ENCODE data around the gene PPID. TPM values are rescaled to one million over a fixed set of nuclear protein-coding genes. Genes with fewer than 3 reads are reported as not detected.
"Not testable (repeated sequence)": the region's sequence is repeated elsewhere in the genome, so short reads cannot be mapped to it uniquely, and the experiment has no call there.

PPID gene
- total RNA-seq, 2 donors from 2014 or later, result 38.9 to 40.3 TPM

DNA sequence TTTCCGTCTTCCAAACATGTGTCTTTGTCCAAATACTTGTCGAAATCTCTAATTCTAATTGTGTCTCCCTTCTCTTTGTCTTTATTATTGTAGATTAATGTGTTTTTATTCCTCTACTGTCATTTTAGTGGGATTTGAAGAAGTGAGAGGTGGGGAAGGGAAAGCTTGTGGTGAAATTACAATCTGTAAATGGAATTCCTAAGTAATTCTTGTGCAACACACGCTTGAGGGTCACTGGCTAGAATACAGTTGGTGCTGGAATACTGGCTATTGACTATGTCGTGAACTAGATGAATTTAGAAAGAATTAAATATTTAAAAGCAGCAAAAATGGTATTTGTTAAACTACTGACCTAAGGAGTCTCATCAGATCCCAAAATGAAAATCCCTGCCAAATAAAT, 34.9 kb upstream of the PPID start:
- Histone ChIP-seq H3K27me3 (ENCODE audit: control insufficient read depth, insufficient read depth, low read length, poor library complexity, severe bottlenecking) (no peaks in the 10 kb centered on the region), H3K9me3 (ENCODE audit: control insufficient read depth, low read length) (peaks cover 10% of the 10 kb centered on the region), H3K36me3 (ENCODE audit: control insufficient read depth, insufficient read depth, low read length) (no peaks in the 10 kb centered on the region), H3K9ac (ENCODE audit: extremely low read depth, low read length, poor library complexity, severe bottlenecking) (no peak overlapping the region), H3K27ac (ENCODE audit: low read depth, low read length) (no peak overlapping the region), H3K4me1 (ENCODE audit: control insufficient read depth, insufficient read depth, low read length) (no peaks in the 10 kb centered on the region), H3K4me3 (ENCODE audit: low read length) (no peak overlapping the region)
- TF ChIP-seq, protein P1, sequence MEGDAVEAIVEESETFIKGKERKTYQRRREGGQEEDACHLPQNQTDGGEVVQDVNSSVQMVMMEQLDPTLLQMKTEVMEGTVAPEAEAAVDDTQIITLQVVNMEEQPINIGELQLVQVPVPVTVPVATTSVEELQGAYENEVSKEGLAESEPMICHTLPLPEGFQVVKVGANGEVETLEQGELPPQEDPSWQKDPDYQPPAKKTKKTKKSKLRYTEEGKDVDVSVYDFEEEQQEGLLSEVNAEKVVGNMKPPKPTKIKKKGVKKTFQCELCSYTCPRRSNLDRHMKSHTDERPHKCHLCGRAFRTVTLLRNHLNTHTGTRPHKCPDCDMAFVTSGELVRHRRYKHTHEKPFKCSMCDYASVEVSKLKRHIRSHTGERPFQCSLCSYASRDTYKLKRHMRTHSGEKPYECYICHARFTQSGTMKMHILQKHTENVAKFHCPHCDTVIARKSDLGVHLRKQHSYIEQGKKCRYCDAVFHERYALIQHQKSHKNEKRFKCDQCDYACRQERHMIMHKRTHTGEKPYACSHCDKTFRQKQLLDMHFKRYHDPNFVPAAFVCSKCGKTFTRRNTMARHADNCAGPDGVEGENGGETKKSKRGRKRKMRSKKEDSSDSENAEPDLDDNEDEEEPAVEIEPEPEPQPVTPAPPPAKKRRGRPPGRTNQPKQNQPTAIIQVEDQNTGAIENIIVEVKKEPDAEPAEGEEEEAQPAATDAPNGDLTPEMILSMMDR (conservative IDR thresholded peaks at IDR 0.05), result no peak
- peaks cover 26% of the 10 kb centered on the region for H3K9me3 Mint-ChIP-seq
- H3K36me3 Mint-ChIP-seq (ENCODE audit: low read depth), result peaks cover 3% of the 10 kb centered on the region
- no peaks in the 10 kb centered on the region for H3K4me1 Mint-ChIP-seq
- H3K27ac Mint-ChIP-seq, result no peak overlapping the region
- peaks cover 2% of the 10 kb centered on the region for H3K27me3 Mint-ChIP-seq (ENCODE audit: insufficient read depth)
- no peak for DNase-seq
- WGBS, 2 experiments (ENCODE audit: insufficient coverage in 1 of 2, insufficient read length in 1 of 2), result 92 to 100% methylated on average over 2 to 4 of the region's 4 CpGs
- H3K4me3 Mint-ChIP-seq, result no peak overlapping the region

DNA sequence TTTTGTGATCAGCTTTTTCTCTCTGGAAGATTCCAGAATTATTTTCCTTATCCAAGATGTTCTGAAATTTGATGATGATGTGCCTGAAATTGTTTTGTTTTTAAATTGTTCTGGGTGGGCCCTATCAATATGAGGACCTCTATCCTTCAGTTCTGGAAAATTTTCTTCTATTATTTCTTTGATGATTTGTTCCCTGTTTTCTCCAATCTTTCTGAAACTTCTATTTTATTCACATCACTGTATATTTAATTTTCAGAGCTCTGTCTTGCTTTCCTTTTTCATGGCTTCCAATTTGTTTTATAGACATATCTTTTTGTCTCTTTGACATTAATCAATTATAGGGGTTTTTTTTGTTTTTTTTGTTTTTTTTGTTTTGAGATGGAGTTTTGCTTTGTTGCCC, 33.4 kb upstream of the PPID start:
- TF ChIP-seq, protein P1 (conservative IDR thresholded peaks at IDR 0.05), result no peak
- DNase-seq, result no peak
- Mint-ChIP-seq H3K27me3 (ENCODE audit: insufficient read depth) (peaks cover 2% of the 10 kb centered on the region), H3K36me3 (ENCODE audit: low read depth) (peaks cover 3% of the 10 kb centered on the region), H3K4me1 (no peaks in the 10 kb centered on the region), H3K4me3 (no peak overlapping the region), H3K27ac (no peak overlapping the region), H3K9me3 (peaks cover 26% of the 10 kb centered on the region)
- Histone ChIP-seq H3K9ac (ENCODE audit: extremely low read depth, low read length, poor library complexity, severe bottlenecking) (no peak overlapping the region), H3K4me3 (ENCODE audit: low read length) (no peak overlapping the region), H3K4me1 (ENCODE audit: control insufficient read depth, insufficient read depth, low read length) (no peaks in the 10 kb centered on the region), H3K27me3 (ENCODE audit: control insufficient read depth, insufficient read depth, low read length, poor library complexity, severe bottlenecking) (no peaks in the 10 kb centered on the region), H3K36me3 (ENCODE audit: control insufficient read depth, insufficient read depth, low read length) (no peaks in the 10 kb centered on the region), H3K27ac (ENCODE audit: low read depth, low read length) (no peak overlapping the region), H3K9me3 (ENCODE audit: control insufficient read depth, low read length) (peaks cover 10% of the 10 kb centered on the region)

DNA sequence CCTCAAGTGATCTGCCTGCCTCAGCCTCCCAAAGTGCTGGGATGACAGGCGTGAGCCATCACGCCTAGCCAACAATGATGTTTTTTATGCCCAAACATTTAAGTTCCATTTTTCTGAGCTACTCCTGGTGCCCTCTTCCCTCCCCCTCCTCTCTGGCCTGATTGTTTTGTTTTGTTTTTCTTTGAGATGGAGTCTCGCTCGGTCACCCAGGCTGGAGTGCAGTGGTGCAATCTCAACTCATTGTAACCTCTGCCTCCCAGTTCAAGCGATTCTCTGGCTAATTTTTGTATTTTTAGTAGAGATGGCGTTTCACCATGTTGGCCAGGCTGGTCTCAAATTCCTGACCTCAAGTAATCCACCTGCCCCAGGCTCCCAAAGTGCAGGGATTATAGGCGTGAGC, 32.6 kb upstream of the PPID start:
- WGBS, 2 experiments (ENCODE audit: insufficient coverage in 1 of 2, insufficient read length in 1 of 2), result 95% methylated on average over 7 of the region's 7 CpGs
- not testable (repeated sequence) for H3K4me3 ChIP-seq (ENCODE audit: low read length); H3K4me1 Mint-ChIP-seq; H3K9ac ChIP-seq (ENCODE audit: extremely low read depth, low read length, poor library complexity, severe bottlenecking); H3K36me3 ChIP-seq (ENCODE audit: control insufficient read depth, insufficient read depth, low read length); DNase-seq; H3K4me3 Mint-ChIP-seq; H3K27ac ChIP-seq (ENCODE audit: low read depth, low read length); H3K27me3 Mint-ChIP-seq (ENCODE audit: insufficient read depth); H3K27me3 ChIP-seq (ENCODE audit: control insufficient read depth, insufficient read depth, low read length, poor library complexity, severe bottlenecking); H3K36me3 Mint-ChIP-seq (ENCODE audit: low read depth); H3K4me1 ChIP-seq (ENCODE audit: control insufficient read depth, insufficient read depth, low read length); H3K27ac Mint-ChIP-seq
- peaks cover 26% of the 10 kb centered on the region for H3K9me3 Mint-ChIP-seq
- H3K9me3 ChIP-seq (ENCODE audit: control insufficient read depth, low read length), result peaks cover 10% of the 10 kb centered on the region
